T-helper 17 cell (primary cell): ENCODE measurements around the gene PKDREJ. TPM values are rescaled to one million over a fixed set of nuclear protein-coding genes. Genes with fewer than 3 reads are reported as not detected.
A peak's percentile ranks its signal among the peaks of the same experiment; 100 is the strongest.

Experiments
- ATAC-seq: fragments of 150-1000 bp; cut with Tn5 transposase; 2 replicates; pipeline ENCODE4 v1.10.0; 2021; ENCODE audit warnings: mild to moderate bottlenecking, moderate library complexity
- DNase-seq, 3 donors: peaks; one replicate each; pipeline versions ENCODE4 v3.0.0 to v3.0.0-alpha.2; 2020 to 2021
- H3K9me3 ChIP-seq: one replicate; pipeline ENCODE4 v1.7.0; 2013; ENCODE audit warnings: low read length, mild to moderate bottlenecking; ENCODE audit not compliant: control insufficient read depth, poor library complexity, severe bottlenecking
- H3K27ac Mint-ChIP-seq: one replicate; pipeline ENCODE4 v1.8.0; 2022; ENCODE audit warnings: mild to moderate bottlenecking, moderate library complexity, mixed read lengths
- H3K27me3 Mint-ChIP-seq: one replicate; pipeline ENCODE4 v1.8.0; 2022; ENCODE audit warnings: mixed read lengths
- H3K36me3 Mint-ChIP-seq: one replicate; pipeline ENCODE4 v1.8.0; 2022; ENCODE audit warnings: low read depth, mixed read lengths
- H3K4me1 Mint-ChIP-seq: one replicate; pipeline ENCODE4 v1.8.0; 2022; ENCODE audit warnings: mild to moderate bottlenecking, mixed read lengths
- H3K4me3 Mint-ChIP-seq: one replicate; pipeline ENCODE4 v1.8.0; 2022; ENCODE audit warnings: mild to moderate bottlenecking, moderate library complexity, mixed read lengths
- total RNA-seq, 4 donors: library from RNA in 2 of 4; stranded (reverse) in 2 of 4; gene quantifications; one replicate each; pipeline ENCODE4 v1.2.3 and lab custom pipeline; 2022 to 2026

PKDREJ gene
- total RNA-seq, 2 donors from 2014 or later: not detected

DNA sequence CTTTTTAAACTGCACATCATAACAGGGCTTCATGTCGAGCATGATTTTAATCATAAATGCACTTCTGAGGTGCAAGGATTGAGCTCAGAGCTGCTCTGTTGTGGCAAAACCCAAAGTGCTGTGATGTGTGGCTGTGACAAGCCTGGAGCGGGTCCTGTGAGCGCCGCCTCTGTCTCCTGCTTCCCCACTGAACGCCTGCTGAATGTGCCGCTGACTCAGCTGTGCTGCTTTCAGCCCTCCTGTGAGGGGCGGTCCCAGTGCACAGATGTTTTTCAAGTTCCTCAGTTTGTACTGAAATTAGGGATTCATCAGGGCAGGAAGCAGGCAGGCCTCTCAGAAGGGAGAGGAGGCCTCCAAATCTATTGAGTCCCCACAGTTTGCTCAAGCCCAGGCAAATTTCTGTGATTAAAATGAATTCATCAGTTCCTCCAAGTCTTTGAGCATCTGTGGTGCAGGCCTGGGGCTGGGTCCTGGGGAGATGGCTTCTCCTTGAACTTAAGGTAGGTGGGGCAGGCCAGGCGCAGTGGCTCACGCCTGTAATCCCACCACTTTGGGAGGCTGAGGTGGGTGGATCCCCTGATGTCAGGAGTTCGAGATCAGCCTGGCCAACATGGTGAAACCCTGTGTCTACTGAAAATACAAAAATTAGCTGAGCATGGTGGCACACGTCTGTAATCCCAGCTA, 30.6 kb upstream of the PKDREJ start:
- peaks cover 4% of the 10 kb centered on the region for H3K27me3 Mint-ChIP-seq
- H3K4me3 Mint-ChIP-seq: no peak overlapping the region
- no peaks in the 10 kb centered on the region for H3K9me3 ChIP-seq
- no peaks in the 10 kb centered on the region for H3K36me3 Mint-ChIP-seq
- no peak for ATAC-seq
- no peak for DNase-seq
- no peak overlapping the region for H3K27ac Mint-ChIP-seq
- H3K4me1 Mint-ChIP-seq: peaks cover 18% of the 10 kb centered on the region

GRCh38 chr22:46292732-46293131, 29.6 kb upstream of the PKDREJ start:
- DNase-seq: no peak
- no peak for ATAC-seq
- peaks cover 22% of the 10 kb centered on the region for H3K4me1 Mint-ChIP-seq
- H3K9me3 ChIP-seq: no peaks in the 10 kb centered on the region
- H3K4me3 Mint-ChIP-seq: no peak overlapping the region
- no peaks in the 10 kb centered on the region for H3K36me3 Mint-ChIP-seq
- H3K27ac Mint-ChIP-seq: no peak overlapping the region
- no peaks in the 10 kb centered on the region for H3K27me3 Mint-ChIP-seq

DNA sequence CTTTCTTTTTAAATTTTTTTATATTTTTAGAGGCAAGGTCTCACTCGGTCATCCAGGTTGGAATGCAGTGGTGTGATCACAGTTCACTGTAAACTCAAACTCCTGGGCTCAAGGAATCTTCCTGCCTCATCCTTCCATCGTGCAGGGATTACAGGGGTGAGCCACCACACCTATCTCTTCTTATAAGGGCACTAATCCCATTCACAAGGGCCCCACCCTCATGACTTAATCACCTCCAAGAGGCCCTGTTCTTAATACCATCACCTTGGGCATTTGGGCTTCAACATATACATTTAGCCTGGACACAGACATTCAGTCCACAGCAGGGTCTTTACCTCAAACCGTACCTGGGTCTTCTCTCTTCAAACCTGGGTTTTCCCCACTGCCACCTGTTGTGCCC, 29.0 kb upstream of the PKDREJ start:
- H3K36me3 Mint-ChIP-seq: peaks cover 2% of the 10 kb centered on the region
- H3K4me1 Mint-ChIP-seq: peaks cover 24% of the 10 kb centered on the region
- H3K4me3 Mint-ChIP-seq: no peak overlapping the region
- no peak overlapping the region for H3K27ac Mint-ChIP-seq
- no peaks in the 10 kb centered on the region for H3K9me3 ChIP-seq
- no peak for DNase-seq
- no peak for ATAC-seq
- H3K27me3 Mint-ChIP-seq: no peaks in the 10 kb centered on the region

- Mint-ChIP-seq H3K4me1 (peaks cover 18% of the 10 kb centered on the region), H3K36me3 (peaks cover 2% of the 10 kb centered on the region), H3K27me3 (no peaks in the 10 kb centered on the region), H3K27ac (no peak overlapping the region), H3K4me3 (no peak overlapping the region)
- no peak for DNase-seq
- no peaks in the 10 kb centered on the region for H3K9me3 ChIP-seq
- ATAC-seq: no peak
Observed at GRCh38 chr22:46290843-46291785, 28.0 kb upstream of the PKDREJ start.

- H3K9me3 ChIP-seq: no peaks in the 10 kb centered on the region
- Mint-ChIP-seq H3K4me3 (no peak overlapping the region), H3K36me3 (peaks cover 2% of the 10 kb centered on the region), H3K27me3 (no peaks in the 10 kb centered on the region), H3K27ac (no peak overlapping the region), H3K4me1 (peaks cover 16% of the 10 kb centered on the region)
- no peak for DNase-seq
- no peak for ATAC-seq
Observed at GRCh38 chr22:46290121-46290842, 27.1 kb upstream of the PKDREJ start.

DNA sequence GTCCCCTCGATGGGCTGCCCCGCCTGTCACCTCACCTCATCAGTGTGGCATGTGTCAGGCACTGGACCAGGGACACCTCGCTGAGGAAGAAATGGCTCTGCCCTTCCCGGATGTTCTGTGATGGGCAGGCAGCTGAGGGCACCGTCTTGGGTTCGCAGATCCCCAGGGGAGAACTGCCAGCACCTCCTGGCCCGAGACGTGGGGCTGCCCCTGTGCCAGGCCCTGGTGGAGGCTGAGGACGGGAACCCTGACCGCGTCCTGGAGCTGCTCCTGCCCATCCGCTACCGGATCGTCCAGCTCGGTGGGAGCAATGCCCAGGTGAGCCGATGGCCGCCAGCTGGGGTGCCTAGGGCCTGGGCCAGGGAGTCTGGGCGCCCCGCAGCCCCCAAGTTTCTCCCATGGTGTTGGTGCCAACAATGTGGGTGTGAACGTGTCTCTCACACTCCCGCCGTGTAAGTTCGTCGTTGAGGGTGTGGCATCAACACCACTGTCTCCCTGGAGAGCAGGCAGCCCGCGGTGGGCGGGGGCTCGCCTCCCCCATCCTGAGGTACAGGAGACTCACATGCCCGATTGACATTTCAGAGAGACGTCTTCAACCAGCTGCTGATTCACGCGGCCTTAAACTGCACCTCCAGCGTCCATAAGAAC, 26.2 kb upstream of the PKDREJ start:
- H3K27ac Mint-ChIP-seq: no peak overlapping the region
- H3K4me3 Mint-ChIP-seq: no peak overlapping the region
- H3K9me3 ChIP-seq: no peaks in the 10 kb centered on the region
- peaks cover 13% of the 10 kb centered on the region for H3K4me1 Mint-ChIP-seq
- ATAC-seq: no peak
- DNase-seq: no peak
- peaks cover 2% of the 10 kb centered on the region for H3K36me3 Mint-ChIP-seq
- no peaks in the 10 kb centered on the region for H3K27me3 Mint-ChIP-seq

- no peak overlapping the region for H3K27ac Mint-ChIP-seq
- H3K9me3 ChIP-seq: no peaks in the 10 kb centered on the region
- no peaks in the 10 kb centered on the region for H3K27me3 Mint-ChIP-seq
- peaks cover 13% of the 10 kb centered on the region for H3K4me1 Mint-ChIP-seq
- peaks cover 2% of the 10 kb centered on the region for H3K36me3 Mint-ChIP-seq
- no peak overlapping the region for H3K4me3 Mint-ChIP-seq
- ATAC-seq (no peak), DNase-seq (no peak)
Observed at GRCh38 chr22:46288846-46289243, 25.7 kb upstream of the PKDREJ start.

DNA sequence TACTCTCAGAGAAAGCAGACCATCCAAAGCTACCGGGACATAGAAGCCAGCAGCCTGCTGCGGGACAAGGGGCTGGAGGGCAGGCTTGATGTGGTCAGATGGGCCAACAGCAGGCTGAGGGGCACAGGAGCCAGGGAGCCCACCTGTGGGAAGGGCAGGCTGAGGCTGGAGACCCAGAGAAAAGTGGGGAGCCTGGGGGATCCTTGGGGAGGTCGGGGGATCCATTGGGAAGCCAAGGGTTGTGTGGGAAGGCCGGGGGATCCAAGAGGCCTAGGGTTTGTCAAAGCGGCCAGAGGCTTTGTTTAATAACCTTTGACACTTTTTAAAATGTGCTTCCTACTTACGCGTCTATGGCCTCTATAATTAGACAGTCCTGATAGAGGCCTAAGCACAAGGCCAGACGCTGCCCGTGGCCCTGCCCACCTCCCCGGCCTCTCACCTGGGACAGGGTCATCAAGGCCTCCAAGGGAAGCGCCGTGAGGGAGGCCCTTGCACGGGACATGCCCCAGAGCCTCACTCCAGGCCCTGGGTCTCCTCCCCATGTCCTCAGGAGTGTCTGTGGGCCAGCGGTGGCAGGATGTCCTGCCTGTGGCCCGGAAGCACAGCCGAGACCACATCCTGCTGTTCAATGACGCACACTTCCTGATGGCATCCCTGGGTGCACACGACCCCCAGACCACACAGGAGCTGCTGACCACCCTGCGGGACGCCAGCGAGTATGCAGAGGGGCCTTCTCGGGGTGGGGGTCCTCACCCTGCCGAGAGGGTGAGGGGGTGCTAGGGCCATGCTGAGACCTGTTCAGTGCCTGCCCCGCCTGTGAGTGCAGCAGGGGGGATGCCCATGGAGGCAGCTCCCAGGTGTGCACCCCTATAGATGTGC, 25.0 kb upstream of the PKDREJ start:
- no peaks in the 10 kb centered on the region for H3K27me3 Mint-ChIP-seq
- H3K27ac Mint-ChIP-seq: peak overlapping the region; percentile 37
- ATAC-seq (peak; percentile 42), DNase-seq (no peak)
- no peaks in the 10 kb centered on the region for H3K9me3 ChIP-seq
- H3K36me3 Mint-ChIP-seq: peaks cover 2% of the 10 kb centered on the region
- no peak overlapping the region for H3K4me3 Mint-ChIP-seq
- H3K4me1 Mint-ChIP-seq: peaks cover 13% of the 10 kb centered on the region

DNA sequence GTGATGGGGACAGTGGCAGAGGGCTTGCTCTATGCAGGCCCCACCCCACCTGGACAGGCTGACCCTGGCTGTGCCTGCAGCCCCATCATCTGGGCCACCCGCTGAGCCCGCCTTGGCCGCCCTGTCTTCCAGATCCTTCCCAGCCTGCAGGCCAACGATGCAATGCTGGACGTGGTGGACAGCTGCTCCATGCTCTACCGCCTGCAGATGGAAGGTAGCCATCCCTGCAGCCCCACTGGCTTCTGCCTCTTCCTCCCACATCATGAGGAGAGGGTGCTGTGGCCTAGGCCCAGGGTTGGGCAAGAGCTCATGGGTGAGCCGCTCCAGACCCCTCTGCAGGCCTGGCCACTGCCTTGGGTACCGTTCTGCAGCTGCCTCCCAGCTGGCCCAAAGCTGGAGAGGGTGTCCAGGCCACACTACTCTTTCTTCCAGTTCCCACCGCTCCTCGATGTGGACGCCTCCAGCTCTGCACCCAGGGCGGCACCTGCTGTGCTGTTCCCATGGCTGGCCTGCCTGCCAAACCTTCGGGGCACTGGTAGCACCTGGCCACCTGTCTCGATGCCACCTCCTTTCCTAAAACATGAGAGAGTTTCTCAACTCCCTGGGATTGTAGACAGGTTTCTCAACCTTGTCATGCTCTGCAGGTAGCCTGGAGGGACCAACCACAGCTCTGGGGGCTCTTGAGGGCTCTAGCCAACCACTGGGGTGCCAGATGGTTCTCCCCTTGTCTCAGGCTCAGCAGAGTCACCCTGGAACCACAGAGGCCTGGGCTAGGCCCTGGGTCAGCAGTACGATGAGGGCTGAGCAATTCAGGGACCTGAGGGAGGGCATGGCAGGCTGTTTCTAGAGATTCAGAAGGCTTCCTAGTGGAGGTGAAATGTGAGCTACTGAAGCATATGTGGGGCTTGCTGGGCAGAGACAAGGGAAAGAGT, 24.1 kb upstream of the PKDREJ start:
- H3K27me3 Mint-ChIP-seq: no peaks in the 10 kb centered on the region
- peak overlapping the region; percentile 37 for H3K27ac Mint-ChIP-seq
- peaks cover 2% of the 10 kb centered on the region for H3K36me3 Mint-ChIP-seq
- ATAC-seq: no peak
- peaks cover 10% of the 10 kb centered on the region for H3K4me1 Mint-ChIP-seq
- no peak overlapping the region for H3K4me3 Mint-ChIP-seq
- DNase-seq: no peak
- no peaks in the 10 kb centered on the region for H3K9me3 ChIP-seq

DNA sequence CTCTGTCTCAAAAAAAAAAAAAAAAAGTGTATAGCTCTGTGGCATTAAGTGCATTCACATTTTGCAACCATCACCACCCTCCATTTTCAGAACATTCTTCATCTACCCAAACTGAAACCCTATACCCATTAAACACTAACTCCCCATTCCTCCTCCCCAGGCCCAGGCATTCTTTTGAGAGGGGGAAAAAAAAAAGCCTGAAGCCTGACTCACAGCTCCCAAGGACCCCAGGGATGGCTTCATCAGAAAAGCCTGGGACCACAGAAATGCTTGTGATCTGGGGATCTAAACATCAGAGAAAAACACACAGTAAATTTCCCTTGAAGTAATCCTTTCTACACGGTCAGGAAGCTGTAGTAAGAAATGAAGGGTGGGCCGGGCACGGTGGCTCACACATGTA, 22.9 kb upstream of the PKDREJ start:
- Mint-ChIP-seq H3K4me1 (peaks cover 10% of the 10 kb centered on the region), H3K36me3 (peaks cover 4% of the 10 kb centered on the region), H3K27ac (no peak overlapping the region), H3K4me3 (no peak overlapping the region), H3K27me3 (no peaks in the 10 kb centered on the region)
- ATAC-seq (no peak), DNase-seq (no peak)
- no peaks in the 10 kb centered on the region for H3K9me3 ChIP-seq

DNA sequence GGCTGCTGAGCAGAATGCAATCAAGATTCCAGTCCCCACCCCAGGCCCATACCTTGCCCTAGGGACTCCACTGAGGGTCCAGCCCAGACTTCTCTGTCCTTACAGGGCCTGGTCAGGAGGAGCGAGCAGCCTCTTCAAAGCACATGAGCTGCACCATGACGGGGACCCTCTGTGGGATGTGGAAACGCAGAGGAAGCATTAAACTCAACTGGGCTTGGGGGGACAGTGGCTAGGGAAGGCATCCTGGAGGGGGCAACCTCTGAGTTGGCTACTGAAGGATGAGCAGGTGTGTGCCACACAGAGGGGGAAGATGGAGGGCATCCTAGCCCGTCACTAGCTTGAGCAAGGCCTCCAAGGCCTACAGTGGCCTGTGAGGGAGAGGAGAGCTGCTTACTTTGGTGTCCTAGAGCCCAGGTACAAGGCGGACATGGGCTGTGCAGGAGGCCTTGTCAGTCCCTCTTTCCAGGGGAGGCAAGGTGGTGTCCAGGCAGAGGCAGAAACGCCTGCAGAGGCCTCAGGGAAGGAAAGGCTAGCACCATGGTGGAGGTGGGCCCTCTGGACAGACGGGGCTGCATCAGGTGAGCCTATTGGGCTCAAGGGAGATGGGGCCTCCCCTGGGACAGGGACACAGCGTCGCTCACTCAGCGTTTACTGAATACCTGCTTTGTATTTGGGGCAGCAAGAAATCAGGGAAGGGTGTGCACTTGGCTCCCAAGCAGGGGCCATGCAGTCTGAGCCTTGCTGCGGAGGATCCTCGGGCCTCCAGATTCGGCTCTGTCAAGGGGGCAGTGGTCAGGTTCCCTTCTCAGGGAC, 18.9 kb upstream of the PKDREJ start:
- no peak overlapping the region for H3K27ac Mint-ChIP-seq
- DNase-seq (no peak), ATAC-seq (no peak)

More for the DNA sequence above, 18.9 kb upstream of the PKDREJ start:
- Mint-ChIP-seq H3K4me1 (peaks cover 2% of the 10 kb centered on the region), H3K36me3 (peaks cover 2% of the 10 kb centered on the region), H3K27me3 (no peaks in the 10 kb centered on the region), H3K4me3 (no peak overlapping the region)
- H3K9me3 ChIP-seq: no peaks in the 10 kb centered on the region
